Activated naive CD8-positive, alpha-beta T cell treated with anti-CD3 and anti-CD28 coated beads, Interleukin-2, amount 50 U/mL, for 16 hours (primary cell): ENCODE results near the gene TFDP1.

Experiments
- DNase-seq: peaks from one replicate; pipeline ENCODE4 v3.0.0-alpha.2; 2020; ENCODE audit warnings: low read depth, low spot score

Gene TFDP1

GRCh38 chr13:113632706-113633484 is 48.3 kb downstream of the TFDP1 start:
- DNase-seq: no peak

- DNase-seq: no peak
These were observed 48.9 kb downstream of the TFDP1 start for GRCh38 chr13:113633485-113633873.

- DNase-seq: no peak
These were observed 49.9 kb downstream of the TFDP1 start for GRCh38 chr13:113634279-113635047.

- DNase-seq: no peak
These were observed 50.5 kb downstream of the TFDP1 start for GRCh38 chr13:113635048-113635420.

- no peak for DNase-seq
These were observed 51.2 kb downstream of the TFDP1 start for GRCh38 chr13:113635709-113636108.

GRCh38 chr13:113636266-113636963 is 51.9 kb downstream of the TFDP1 start:
- DNase-seq: no peak

- DNase-seq: no peak
These were observed 53.0 kb downstream of the TFDP1 start for GRCh38 chr13:113637262-113638160.

GRCh38 chr13:113638173-113638746 is 53.7 kb downstream of the TFDP1 start:
- no peak for DNase-seq

- no peak for DNase-seq
These were observed 54.3 kb downstream of the TFDP1 start for GRCh38 chr13:113638806-113639205.

- DNase-seq: no peak
These were observed 55.2 kb downstream of the TFDP1 start for GRCh38 chr13:113639616-113640262.

GRCh38 chr13:113641426-113641825 is 56.9 kb downstream of the TFDP1 start:
- no peak for DNase-seq

GRCh38 chr13:113642563-113642962 is 58.0 kb downstream of the TFDP1 start:
- no peak for DNase-seq

- DNase-seq: no peak
These were observed 59.0 kb downstream of the TFDP1 start for GRCh38 chr13:113643593-113643992.

- DNase-seq: no peak
These were observed 60.2 kb downstream of the TFDP1 start for GRCh38 chr13:113644800-113645199.

- DNase-seq: no peak
These were observed 60.8 kb downstream of the TFDP1 start for GRCh38 chr13:113645329-113645728.

- DNase-seq: no peak
These were observed 61.8 kb downstream of the TFDP1 start for GRCh38 chr13:113646376-113646775.

- DNase-seq: no peak
These were observed 62.4 kb downstream of the TFDP1 start for GRCh38 chr13:113646921-113647340.

GRCh38 chr13:113647351-113648215 is 63.0 kb downstream of the TFDP1 start:
- no peak for DNase-seq

GRCh38 chr13:113648216-113648610 is 63.7 kb downstream of the TFDP1 start:
- no peak for DNase-seq

GRCh38 chr13:113649212-113649611 is 64.7 kb downstream of the TFDP1 start:
- DNase-seq: no peak
